Tibial nerve (tissue), 4 donors: ENCODE results near the gene BNC1. TPM values are rescaled to one million over a fixed set of nuclear protein-coding genes. Genes with fewer than 3 reads are reported as not detected.

Source experiments
- DNase-seq, 2 donors: peaks; one replicate each; pipeline ENCODE4 v3.0.0-alpha.2; 2019; ENCODE audit warnings: low spot score in 2 of 2
- H3K27ac ChIP-seq, 4 donors: fragments of 200-600 bp; sonication (generic) in 3 of 4; one replicate each; pipeline ENCODE4 v1.5.1; 2017 to 2019; ENCODE audit warnings: mild to moderate bottlenecking in 1 of 4
- H3K27me3 ChIP-seq, 2 donors: fragments of 200-600 bp; sonication (generic) in 1 of 2; one replicate each; pipeline versions ENCODE4 v1.5.1 to v1.6.0; 2017 to 2019
- H3K36me3 ChIP-seq, 3 donors: fragments of 200-600 bp; sonication (generic); one replicate each; pipeline ENCODE4 v1.5.1; 2018 to 2019
- H3K4me1 ChIP-seq, 4 donors: fragments of 200-600 bp; sonication (generic) in 3 of 4; one replicate each; pipeline ENCODE4 v1.5.1; 2017 to 2019
- H3K4me3 ChIP-seq, 4 donors: fragments of 200-600 bp; sonication (generic) in 3 of 4; one replicate each; pipeline ENCODE4 v1.5.1; 2017 to 2019; ENCODE audit warnings: mild to moderate bottlenecking in 1 of 4, moderate library complexity in 1 of 4
- H3K9me3 ChIP-seq, 4 donors: fragments of 200-600 bp; sonication (generic) in 3 of 4; one replicate each; pipeline ENCODE4 v1.5.1; 2017 to 2019
- EP300 ChIP-seq, 2 donors: sonication (generic); formaldehyde crosslinking; IDR thresholded peaks; one replicate each; pipeline ENCODE4 v1.6.1; 2017; ENCODE audit warnings: antibody characterized with exemption in 2 of 2, mild to moderate bottlenecking in 1 of 2
- POLR2A ChIP-seq, 2 donors: fragments of 450-650 bp; IDR thresholded peaks; one replicate each; pipeline ENCODE4 v1.6.1; 2017; ENCODE audit warnings: antibody characterized with exemption in 2 of 2, mild to moderate bottlenecking in 2 of 2, moderate library complexity in 2 of 2
- WGBS, 2 donors: methylation state at CpG; one replicate each; pipeline ENCODE4 v1.1.5; 2018; 5-methylcytosine and 5-hydroxymethylcytosine counted together
- total RNA-seq, 4 donors: library from RNA; depleted of rRNA; stranded (reverse); fragments of >200 nt; gene quantifications; one replicate each; pipeline ENCODE4 v1.1.0, GENCODE V29; 2016
- TF ChIP-seq, protein P1 (sequence below), 5 experiments: fragments of 200-600 bp in 3 of 5; fragments of 450-650 bp in 2 of 5; sonication (generic) in 3 of 5; IDR thresholded peaks; one replicate each; pipeline ENCODE4 v1.5.1; 2016 to 2019; ENCODE audit warnings: antibody characterized with exemption in 5 of 5, mild to moderate bottlenecking in 3 of 5, moderate library complexity in 2 of 5

The BNC1 gene
- total RNA-seq, 4 donors from 2014 or later = under 0.01 to 1.4 (median 0.21) TPM; not detected in 1

DNA sequence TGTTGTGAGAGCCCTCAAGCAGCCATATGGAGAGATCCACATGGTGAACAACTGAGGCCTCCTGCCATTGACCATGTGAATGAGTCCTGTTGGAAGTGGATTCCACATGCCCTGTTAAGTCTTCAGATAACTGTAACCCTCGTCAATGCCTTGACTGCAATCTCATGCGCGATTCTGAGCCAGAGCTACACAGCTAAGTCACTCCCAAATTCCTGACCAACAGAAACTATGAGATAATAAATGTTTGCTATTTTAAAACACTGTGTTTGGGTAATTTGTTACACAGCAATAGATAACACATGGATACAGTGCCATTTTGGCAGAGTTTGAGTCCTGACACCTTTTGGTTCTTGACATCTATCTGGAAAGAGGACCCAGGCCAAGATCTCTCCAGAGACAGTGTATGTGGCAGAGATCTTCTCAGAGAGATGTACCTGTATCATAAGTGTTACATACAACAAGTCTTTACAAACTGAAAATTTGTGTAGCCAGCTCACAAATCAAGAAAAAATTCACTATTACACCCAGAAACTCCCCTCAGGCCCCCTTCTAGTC lies 34.5 kb upstream of the BNC1 start:
- Histone ChIP-seq H3K27ac (no peak overlapping the region), H3K9me3 (peaks cover 0 to 7% (median 0%) of the 10 kb centered on the region in 4 donors), H3K27me3 (no peaks in the 10 kb centered on the region), H3K4me3 (no peak overlapping the region), H3K36me3 (no peaks in the 10 kb centered on the region), H3K4me1 (no peaks in the 10 kb centered on the region)
- DNase-seq = no peak
- TF ChIP-seq, protein P1, sequence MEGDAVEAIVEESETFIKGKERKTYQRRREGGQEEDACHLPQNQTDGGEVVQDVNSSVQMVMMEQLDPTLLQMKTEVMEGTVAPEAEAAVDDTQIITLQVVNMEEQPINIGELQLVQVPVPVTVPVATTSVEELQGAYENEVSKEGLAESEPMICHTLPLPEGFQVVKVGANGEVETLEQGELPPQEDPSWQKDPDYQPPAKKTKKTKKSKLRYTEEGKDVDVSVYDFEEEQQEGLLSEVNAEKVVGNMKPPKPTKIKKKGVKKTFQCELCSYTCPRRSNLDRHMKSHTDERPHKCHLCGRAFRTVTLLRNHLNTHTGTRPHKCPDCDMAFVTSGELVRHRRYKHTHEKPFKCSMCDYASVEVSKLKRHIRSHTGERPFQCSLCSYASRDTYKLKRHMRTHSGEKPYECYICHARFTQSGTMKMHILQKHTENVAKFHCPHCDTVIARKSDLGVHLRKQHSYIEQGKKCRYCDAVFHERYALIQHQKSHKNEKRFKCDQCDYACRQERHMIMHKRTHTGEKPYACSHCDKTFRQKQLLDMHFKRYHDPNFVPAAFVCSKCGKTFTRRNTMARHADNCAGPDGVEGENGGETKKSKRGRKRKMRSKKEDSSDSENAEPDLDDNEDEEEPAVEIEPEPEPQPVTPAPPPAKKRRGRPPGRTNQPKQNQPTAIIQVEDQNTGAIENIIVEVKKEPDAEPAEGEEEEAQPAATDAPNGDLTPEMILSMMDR (IDR thresholded peaks at IDR 0.05) = no peak
- TF ChIP-seq EP300 (IDR thresholded peaks at IDR 0.05) = no peak
- TF ChIP-seq POLR2A (IDR thresholded peaks at IDR 0.05) = no peak
- WGBS, 2 donors = 88 to 95% methylated on average over 3 of the region's 3 CpGs

DNA sequence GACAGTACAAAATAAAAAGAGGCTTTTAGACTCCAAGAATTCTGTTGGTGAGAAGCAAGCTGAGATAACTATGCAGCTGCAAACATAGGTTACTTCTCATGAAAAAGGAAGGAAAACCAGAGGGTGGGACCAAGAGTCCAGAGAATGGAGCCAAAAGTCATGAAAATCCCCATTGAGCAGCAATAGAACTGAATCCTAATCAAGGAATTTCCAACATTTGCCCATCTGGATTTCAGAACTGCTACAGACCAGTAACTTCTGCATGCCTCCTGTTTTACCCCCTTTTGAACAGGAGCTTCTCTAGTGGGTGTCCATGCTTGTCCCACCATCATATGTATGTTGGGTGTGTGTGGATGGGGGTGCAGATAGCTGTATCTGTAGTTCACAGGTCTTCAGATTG lies 33.6 kb upstream of the BNC1 start:
- H3K36me3 ChIP-seq = no peaks in the 10 kb centered on the region
- peaks cover 0 to 7% (median 0%) of the 10 kb centered on the region in 4 donors for H3K9me3 ChIP-seq
- TF ChIP-seq, protein P1 (IDR thresholded peaks at IDR 0.05) = no peak
- TF ChIP-seq EP300 (IDR thresholded peaks at IDR 0.05) = no peak
- no peak for TF ChIP-seq POLR2A (IDR thresholded peaks at IDR 0.05)
- H3K4me3 ChIP-seq = no peak overlapping the region
- DNase-seq = no peak
- no peak overlapping the region for H3K27ac ChIP-seq
- H3K4me1 ChIP-seq = no peaks in the 10 kb centered on the region
- no peaks in the 10 kb centered on the region for H3K27me3 ChIP-seq

DNA sequence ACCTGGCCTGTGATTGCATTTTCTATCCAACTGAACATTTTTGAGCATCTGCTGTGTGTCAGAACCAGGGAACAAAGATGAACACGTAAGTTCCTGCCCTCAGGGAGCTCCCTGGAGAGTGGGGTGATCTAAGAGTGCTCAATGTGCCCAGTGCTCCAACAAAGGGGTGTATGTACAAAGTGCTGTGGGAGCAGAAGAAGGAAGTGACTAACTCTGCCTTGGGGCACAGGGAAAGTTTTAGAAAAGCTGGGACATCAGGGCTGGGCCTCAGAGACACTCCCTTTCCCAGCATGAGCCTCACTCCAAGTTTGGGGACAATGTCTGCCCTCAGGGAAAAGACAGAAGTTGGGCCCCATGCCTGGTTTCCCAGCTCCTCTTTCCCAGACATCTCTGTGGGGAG lies 27.6 kb upstream of the BNC1 start:
- no peak for DNase-seq
- no peaks in the 10 kb centered on the region for H3K27me3 ChIP-seq
- no peaks in the 10 kb centered on the region for H3K4me1 ChIP-seq
- 44 to 61% methylated on average over 1 of the region's 1 CpG for WGBS, 2 donors
- H3K36me3 ChIP-seq = no peaks in the 10 kb centered on the region
- H3K27ac ChIP-seq = no peak overlapping the region
- TF ChIP-seq POLR2A (IDR thresholded peaks at IDR 0.05) (no peak), EP300 (IDR thresholded peaks at IDR 0.05) (no peak)
- TF ChIP-seq, protein P1 (IDR thresholded peaks at IDR 0.05) = no peak
- peaks cover 0 to 9% (median 0%) of the 10 kb centered on the region in 4 donors for H3K9me3 ChIP-seq
- H3K4me3 ChIP-seq = no peak overlapping the region

DNA sequence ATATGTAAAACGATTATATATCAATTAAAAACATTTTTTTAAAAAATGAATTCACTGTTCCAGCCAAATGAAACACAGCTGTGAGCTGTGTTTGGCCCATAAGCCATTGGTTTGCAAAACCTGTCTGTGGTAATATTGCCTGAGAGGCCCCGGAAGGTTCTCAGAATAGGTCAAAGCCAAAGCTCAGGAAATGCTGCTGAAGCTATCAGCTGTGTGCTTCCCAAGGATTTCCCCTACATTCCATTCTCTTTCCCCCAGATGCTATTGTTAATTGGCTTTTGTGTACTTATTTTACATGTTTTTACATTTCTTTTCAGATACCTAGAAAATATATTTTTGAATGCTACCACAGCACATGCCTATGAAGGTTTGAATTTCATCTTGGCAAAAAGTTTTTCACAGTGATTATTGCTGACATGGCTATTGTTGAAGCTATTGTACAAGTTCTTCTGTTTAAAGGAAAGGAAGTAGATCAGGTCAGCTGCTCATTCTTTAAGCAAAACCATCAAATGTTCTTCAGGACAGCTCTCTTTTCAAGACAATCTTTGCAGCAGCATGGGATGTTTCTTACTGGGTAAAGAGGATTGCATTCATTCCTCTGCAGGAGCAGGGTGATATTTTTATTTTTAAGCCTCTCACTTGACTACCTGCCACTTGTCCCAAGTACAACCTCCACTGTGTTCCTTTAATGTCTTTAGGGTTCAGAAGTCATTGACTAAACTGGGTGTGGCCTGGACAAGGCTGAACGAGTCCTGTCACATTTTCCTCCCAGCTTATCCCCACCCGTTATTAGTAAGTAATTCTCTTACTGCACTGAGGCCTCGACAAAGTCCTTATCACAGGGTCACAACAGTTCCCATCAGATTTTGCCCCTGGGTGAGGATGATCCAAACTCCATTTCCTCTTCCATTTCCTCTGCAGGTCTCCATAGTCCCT lies 26.3 kb upstream of the BNC1 start:
- Histone ChIP-seq H3K9me3 (peaks cover 0 to 9% (median 0%) of the 10 kb centered on the region in 4 donors), H3K36me3 (no peaks in the 10 kb centered on the region), H3K27me3 (peaks cover 0 to 2% of the 10 kb centered on the region in 2 donors), H3K4me1 (no peaks in the 10 kb centered on the region), H3K27ac (no peak overlapping the region), H3K4me3 (no peak overlapping the region)
- DNase-seq = no peak
- 42 to 47% methylated on average over 5 of the region's 5 CpGs for WGBS, 2 donors
- TF ChIP-seq, protein P1 (IDR thresholded peaks at IDR 0.05) = no peak
- TF ChIP-seq EP300 (IDR thresholded peaks at IDR 0.05) (no peak), POLR2A (IDR thresholded peaks at IDR 0.05) (no peak)

DNA sequence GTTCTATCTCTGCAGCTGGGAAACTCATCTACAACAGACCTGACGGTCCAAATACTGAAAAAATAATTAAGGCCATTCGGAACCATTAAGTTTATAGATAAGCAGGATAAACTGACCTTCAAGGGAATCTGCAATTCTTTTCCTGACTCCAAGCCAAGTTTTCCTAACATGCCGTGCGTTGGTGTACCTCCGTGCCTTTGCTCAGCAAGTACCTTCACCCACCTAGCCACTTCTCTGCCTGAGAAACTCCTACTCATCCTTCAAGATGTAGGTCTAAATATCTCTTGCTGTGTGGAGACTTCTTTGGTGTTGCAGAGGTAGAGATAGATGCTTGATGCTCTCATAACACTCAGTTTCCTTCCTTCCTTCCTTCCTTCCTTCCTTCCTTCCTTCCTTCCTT lies 24.2 kb upstream of the BNC1 start:
- Histone ChIP-seq H3K27me3 (peaks cover 0 to 12% of the 10 kb centered on the region in 2 donors), H3K9me3 (peaks cover 0 to 9% (median 0%) of the 10 kb centered on the region in 4 donors), H3K36me3 (no peaks in the 10 kb centered on the region), H3K27ac (no peak overlapping the region), H3K4me1 (no peaks in the 10 kb centered on the region), H3K4me3 (no peak overlapping the region)
- DNase-seq = no peak
- 79 to 84% methylated on average over 5 of the region's 5 CpGs for WGBS, 2 donors
- TF ChIP-seq, protein P1 (IDR thresholded peaks at IDR 0.05) = no peak
- no peak for TF ChIP-seq EP300 (IDR thresholded peaks at IDR 0.05)
- TF ChIP-seq POLR2A (IDR thresholded peaks at IDR 0.05) = no peak
